Upper lobe of left lung (tissue), 4 donors: ENCODE measurements around the gene ALCAM.

Experiments used
- CTCF ChIP-seq, 6 experiments: fragments of 450-650 bp in 4 of 6; fragments of 200-600 bp in 2 of 6; sonication (generic) in 2 of 6; IDR thresholded peaks; one replicate each; pipeline ENCODE4 v1.5.1; 2016 to 2019; ENCODE audit warnings: antibody characterized with exemption in 6 of 6
- EP300 ChIP-seq, 4 donors: sonication (generic); formaldehyde crosslinking; IDR thresholded peaks; one replicate each; pipeline ENCODE4 v1.5.1; 2017; ENCODE audit warnings: antibody characterized with exemption in 4 of 4, control low read depth in 2 of 4
- POLR2A ChIP-seq, 4 donors: fragments of 450-650 bp; IDR thresholded peaks; one replicate each; pipeline ENCODE4 v1.5.1; 2016 to 2017; ENCODE audit warnings: antibody characterized with exemption in 4 of 4, mild to moderate bottlenecking in 2 of 4
- POLR2AphosphoS5 ChIP-seq, 2 donors: sonication (generic); formaldehyde crosslinking; IDR thresholded peaks; one replicate each; pipeline ENCODE4 v1.5.1; 2017; ENCODE audit warnings: antibody characterized with exemption in 2 of 2

- no peak for TF ChIP-seq CTCF (IDR thresholded peaks at IDR 0.05)
- no peak for TF ChIP-seq EP300 (IDR thresholded peaks at IDR 0.05)
- no peak for TF ChIP-seq POLR2A (IDR thresholded peaks at IDR 0.05)
- no peak for TF ChIP-seq POLR2AphosphoS5 (IDR thresholded peaks at IDR 0.05)
These were observed 246.4 kb downstream of the ALCAM start for GRCh38 chr3:105613120-105613519.
